Measurements from ENCODE around the gene ABCC8.

The ABCC8 gene

GRCh38 chr11:17505146-17505545 lies 28.5 kb upstream of the ABCC8 start:
- DNase-seq = no peak

- DNase-seq = peak; percentile 51
Observed at GRCh38 chr11:17504330-17505107, 27.9 kb upstream of the ABCC8 start.

GRCh38 chr11:17502630-17503029 lies 26.0 kb upstream of the ABCC8 start:
- DNase-seq = no peak

- no peak for DNase-seq
Observed at GRCh38 chr11:17500673-17501072, 24.0 kb upstream of the ABCC8 start.

- no peak for DNase-seq
Observed at GRCh38 chr11:17498475-17498874, 21.8 kb upstream of the ABCC8 start.

- DNase-seq = no peak
Observed at GRCh38 chr11:17498058-17498457, 21.4 kb upstream of the ABCC8 start.

- DNase-seq = no peak
Observed at GRCh38 chr11:17496406-17496805, 19.8 kb upstream of the ABCC8 start.

GRCh38 chr11:17494019-17494418 lies 17.4 kb upstream of the ABCC8 start:
- DNase-seq = no peak

- no peak for DNase-seq
Observed at GRCh38 chr11:17490938-17491337, 14.3 kb upstream of the ABCC8 start.

- DNase-seq = no peak
Observed at GRCh38 chr11:17490232-17490631, 13.6 kb upstream of the ABCC8 start.

- no peak for DNase-seq
Observed at GRCh38 chr11:17489751-17490150, 13.1 kb upstream of the ABCC8 start.

- DNase-seq = no peak
Observed at GRCh38 chr11:17488563-17488962, 11.9 kb upstream of the ABCC8 start.

- DNase-seq = no peak
Observed at GRCh38 chr11:17486646-17487045, 10.0 kb upstream of the ABCC8 start.

GRCh38 chr11:17483505-17483904 lies 6.9 kb upstream of the ABCC8 start:
- no peak for DNase-seq

GRCh38 chr11:17481905-17482304 lies 5.3 kb upstream of the ABCC8 start:
- no peak for DNase-seq

GRCh38 chr11:17479284-17480214 lies 2.9 kb upstream of the ABCC8 start:
- peak; percentile 64 for DNase-seq

GRCh38 chr11:17478070-17478469 lies 1.4 kb upstream of the ABCC8 start:
- no peak for DNase-seq

- DNase-seq = no peak
Observed at GRCh38 chr11:17477361-17477760, 716 bp upstream of the ABCC8 start.

- DNase-seq = no peak
Observed at GRCh38 chr11:17477084-17477333, 364 bp upstream of the ABCC8 start.

- DNase-seq = no peak
Observed at GRCh38 chr11:17475666-17476316, 854 bp downstream of the ABCC8 start.

- no peak for DNase-seq
Observed at GRCh38 chr11:17473071-17473744, 3.4 kb downstream of the ABCC8 start.

GRCh38 chr11:17472467-17472866 lies 4.2 kb downstream of the ABCC8 start:
- no peak for DNase-seq

GRCh38 chr11:17471501-17471900 lies 5.1 kb downstream of the ABCC8 start:
- no peak for DNase-seq

All from right kidney (tissue), 1 donor.